ENCODE results near the gene HAT1.

The HAT1 gene

GRCh38 chr2:172021955-172022354 lies 99.7 kb downstream of the HAT1 start:
- in situ Hi-C loops (cut with HindIII; ENCODE audit: low sequenced_read_pairs): no loop called here

- in situ Hi-C loops (cut with HindIII; ENCODE audit: low sequenced_read_pairs): no loop called here
Observed at GRCh38 chr2:172031536-172031935, 109.3 kb downstream of the HAT1 start.

All from DLD1 (cell line).